ENCODE data around the gene SEPTIN1.
A peak's percentile ranks its signal among the peaks of the same experiment; 100 is the strongest.
"Not testable (repeated sequence)": the region's sequence is repeated elsewhere in the genome, so short reads cannot be mapped to it uniquely, and the experiment has no call there.

SEPTIN1 gene

GRCh38 chr16:30399435-30400186, 17.2 kb upstream of the SEPTIN1 start:
- no peak for DNase-seq

DNA sequence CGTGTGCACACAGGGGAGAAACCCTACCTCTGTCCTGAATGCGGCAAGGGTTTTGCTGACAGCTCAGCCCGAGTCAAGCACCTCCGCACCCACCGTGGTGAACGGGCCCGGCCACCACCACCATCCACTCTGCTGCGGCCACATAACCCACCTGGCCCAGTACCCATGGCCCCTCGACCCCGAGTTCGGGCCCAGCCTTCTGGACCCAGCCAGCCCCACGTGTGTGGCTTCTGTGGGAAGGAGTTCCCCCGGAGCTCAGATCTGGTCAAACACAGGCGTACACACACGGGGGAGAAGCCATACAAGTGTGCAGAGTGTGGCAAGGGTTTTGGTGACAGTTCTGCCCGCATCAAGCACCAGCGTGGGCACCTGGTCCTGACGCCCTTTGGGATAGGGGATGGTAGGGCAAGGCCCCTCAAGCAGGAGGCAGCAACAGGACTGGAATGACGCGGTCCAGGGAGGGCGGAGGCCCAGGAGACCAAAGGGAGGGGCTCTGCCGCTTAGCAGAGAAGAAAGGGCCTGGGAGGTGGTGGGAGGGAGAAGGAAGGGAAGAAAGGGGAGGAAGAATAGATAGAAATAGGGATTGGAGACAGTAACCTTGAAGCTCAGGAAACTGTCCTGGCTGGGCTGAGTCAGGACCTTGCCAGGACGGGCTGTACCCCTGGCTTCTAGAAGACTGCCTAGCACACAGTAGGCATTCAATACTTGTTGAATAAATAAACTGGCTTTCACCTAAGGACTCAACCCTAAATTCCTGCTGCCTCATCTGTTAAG, 16.5 kb upstream of the SEPTIN1 start:
- no peak for DNase-seq

- no peak for DNase-seq
Measured at GRCh38 chr16:30397776-30398660, 15.7 kb upstream of the SEPTIN1 start.

DNA sequence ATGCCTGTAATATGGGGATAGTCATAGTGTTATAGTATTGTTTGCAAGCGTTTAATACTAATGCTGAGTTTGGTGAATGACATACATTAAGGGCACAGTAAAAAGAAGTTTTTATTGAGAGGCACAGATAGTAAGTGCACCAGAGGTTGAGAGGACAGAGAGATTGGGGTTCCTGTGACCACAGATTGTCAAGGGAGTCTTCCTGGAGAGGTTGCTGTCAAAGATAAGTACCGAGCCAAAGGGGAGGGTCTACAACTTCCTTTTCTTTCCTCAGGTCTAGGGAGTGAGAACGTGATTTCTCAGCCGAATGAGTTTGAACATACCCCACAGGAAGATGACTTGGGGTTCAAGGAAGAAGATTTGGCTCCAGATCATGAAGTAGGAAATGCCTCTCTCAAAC, 14.7 kb upstream of the SEPTIN1 start:
- no peak for DNase-seq

DNA sequence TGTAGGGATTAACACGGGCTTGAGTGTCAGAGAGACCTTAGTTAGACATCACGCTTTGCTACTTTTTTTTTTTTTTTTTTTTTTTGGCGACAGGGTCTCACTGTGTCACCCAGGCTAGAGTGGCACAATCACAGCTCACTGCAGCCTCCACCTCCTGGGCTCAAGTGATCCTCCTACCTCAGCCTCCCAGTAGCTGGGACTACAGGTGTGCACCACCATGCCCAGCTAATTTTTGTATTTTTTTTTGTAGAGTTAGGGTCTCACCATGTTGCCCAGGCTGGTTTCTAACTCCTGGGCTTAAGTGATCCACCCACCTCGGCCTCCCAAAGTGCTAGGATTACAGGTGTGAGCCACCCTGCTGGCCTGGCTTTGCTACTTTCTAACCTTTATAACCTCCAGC, 14.3 kb upstream of the SEPTIN1 start:
- not testable (repeated sequence) for DNase-seq

- no peak for DNase-seq
Measured at GRCh38 chr16:30395992-30396585, 13.7 kb upstream of the SEPTIN1 start.

GRCh38 chr16:30395155-30395991, 13.0 kb upstream of the SEPTIN1 start, which contains the start of gene ZNF48:
ZNF48 (plus strand) TSS chr16:30395420; CDS start chr16:30395795, 375 bp downstream.
- DNase-seq = peak; percentile 90

DNA sequence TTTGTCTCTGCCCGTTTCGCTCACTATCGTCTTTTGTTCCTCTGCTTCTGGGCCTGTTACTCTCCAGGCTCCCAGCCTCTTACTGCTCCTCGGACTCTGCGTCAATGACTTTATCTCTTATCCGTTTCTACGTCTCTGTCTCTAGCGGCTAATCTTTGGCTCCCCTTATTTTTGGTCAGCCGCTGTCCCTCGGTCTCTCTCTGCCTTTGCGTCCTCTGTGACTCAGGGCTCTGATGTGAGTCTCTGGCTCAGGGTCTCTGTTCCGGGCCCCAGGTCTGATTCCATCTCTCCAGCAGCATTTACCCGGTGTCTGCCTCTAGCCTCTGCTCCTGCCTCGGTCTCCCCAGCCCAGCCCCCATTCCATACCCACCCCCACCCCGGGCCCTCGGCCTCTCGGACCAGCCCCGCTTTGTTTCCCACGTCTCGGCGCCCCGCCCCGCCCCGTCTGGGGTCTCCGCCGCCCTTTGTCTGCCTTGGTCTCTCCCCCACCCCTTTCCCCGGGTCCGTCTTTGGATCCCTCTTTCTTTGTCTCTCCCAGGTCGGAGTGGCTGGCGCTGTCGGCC, 12.3 kb upstream of the SEPTIN1 start:
- DNase-seq = no peak

DNA sequence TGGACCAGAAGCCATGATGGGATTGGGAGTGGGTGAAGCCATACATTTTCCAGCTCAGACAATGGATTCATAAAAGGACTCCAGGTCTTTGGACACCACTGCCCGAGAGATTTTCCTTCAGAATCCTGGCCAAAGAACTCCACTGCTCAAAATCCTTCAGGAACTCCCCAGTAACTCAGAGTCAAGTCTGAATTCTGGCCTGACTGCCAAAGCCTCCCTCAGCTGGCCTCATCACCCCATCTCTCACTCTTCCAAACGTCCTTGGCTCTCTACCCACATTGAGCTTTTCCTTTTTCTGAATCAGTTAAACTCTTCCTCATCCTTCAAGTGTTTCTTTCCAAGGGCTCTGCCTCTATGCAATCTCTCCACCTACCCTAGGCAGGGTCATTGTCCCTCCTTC, 1.2 kb upstream of the SEPTIN1 start:
- DNase-seq = no peak

GRCh38 chr16:30381291-30382041, 895 bp downstream of the SEPTIN1 start:
- no peak for DNase-seq

DNA sequence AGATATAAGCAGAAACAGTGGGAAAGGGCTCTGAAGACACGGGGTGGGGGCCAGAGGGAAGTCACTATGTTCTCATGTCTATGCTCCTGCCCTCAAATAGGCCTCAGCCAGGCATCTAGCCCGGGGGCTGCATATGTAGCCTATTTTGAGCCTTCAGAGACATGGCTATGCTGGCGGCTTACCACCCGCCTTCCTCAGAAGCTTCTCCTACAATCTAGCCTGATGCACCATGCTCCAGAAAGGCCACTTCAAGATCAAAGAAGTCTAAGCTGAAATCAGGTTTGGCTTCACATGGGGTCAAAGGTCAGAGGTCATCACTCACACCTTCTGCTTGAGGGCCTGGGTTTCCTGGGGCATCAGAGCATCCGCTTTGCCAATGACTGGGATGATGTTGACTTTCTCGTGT, 1.6 kb downstream of the SEPTIN1 start:
- DNase-seq = no peak

DNA sequence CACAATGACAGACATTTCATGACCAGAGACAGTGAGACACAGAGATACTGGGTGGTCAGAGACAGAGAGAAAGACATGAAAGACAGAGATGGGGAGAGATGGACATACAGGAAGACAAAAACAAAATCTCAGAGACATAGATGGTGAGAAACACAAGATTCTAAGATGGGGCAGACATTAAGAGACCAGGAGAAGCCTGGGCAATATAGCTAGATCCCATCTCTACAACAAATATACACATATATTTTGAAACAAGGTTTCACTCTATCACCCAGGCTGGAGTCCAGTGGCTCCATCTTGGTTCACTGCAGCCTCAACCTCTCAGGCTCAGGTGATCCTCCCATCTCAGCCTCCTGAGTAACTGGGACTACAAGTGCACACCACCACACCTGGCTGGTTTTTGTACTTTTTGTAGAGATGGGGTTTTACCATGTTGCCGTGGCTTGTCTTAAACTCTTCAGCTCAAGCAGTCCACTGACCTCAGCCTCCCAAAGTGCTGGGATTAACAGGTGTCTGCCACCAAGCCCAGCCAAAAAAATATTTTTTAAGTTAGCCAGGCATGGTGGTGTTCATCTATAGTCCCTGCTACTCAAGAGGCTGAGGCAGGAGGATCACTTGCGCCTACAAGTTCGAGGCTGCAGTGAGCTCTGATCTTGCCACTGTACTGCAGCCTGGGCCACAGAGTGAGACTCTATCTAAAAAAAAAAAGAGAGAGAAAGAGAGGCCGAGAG, 2.1 kb downstream of the SEPTIN1 start:
- DNase-seq = no peak

GRCh38 chr16:30379158-30379783, 3.1 kb downstream of the SEPTIN1 start:
- DNase-seq = no peak

DNA sequence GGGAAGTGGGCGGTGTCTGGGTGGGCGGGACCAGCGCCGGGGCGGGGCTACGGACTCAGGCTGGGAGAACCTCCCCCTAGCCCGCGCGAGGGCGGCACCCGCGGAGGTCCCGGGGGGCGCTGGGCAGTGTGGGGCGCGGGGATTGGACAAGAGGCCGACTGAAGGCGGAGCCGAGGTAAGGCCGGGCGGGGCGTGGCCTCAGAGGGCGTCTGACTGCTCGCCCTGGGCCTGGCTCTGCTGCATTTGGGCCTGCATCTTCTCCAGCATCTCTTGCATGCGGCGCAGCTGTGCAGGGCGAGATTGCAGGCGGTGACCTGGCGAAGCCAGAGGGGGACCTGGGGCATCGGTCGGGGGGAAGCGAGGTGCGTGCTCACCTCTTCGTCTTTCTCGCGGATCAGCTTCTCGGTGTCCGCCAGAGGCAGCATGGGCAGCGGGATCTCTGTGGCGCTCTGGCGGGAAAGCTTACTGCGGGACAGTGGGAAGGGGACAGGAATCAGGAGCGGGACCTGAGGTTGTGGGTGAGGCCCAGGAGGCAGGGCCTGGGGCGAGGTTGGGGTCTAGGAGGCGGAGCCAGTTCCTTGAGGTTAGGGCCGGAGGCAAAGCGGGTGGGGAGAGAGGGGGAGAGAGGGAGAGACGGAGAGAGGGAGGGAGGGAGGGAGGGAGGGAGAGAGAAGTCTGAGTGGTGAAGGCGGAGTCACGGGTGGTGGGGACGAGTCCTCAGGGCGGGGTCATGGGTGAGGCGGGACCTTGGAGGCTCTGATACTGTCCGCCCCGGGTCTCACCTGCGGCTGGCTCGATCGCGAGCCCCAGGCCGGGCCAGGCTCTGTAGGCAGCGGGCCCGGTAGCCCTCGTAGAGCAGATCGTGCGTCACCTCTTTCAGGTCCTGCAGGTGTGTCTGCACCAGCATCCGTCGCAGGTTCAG, 3.9 kb downstream of the SEPTIN1 start:
- DNase-seq = peak; percentile 96

DNA sequence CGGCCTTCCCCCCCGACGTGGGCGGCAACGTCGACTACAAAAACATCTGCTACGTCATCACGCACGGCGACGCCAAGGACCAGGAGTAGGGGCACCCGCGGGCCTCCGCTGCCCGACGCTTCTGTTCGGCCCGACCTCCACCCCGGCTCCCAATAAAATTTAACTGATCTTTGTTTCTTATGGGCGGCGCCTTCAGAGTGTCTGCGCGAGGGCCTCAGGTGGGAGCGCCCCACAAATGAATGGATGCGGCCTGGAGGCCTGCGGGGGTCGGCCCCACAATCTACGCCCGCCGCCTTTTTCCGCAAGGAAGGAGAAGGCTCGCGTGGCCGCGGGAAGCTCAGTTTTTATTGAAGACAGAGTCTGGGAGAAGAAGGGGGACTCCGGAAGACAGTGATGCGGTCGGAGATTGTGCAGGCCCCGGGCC, 4.5 kb downstream of the SEPTIN1 start:
- DNase-seq = peak; percentile 77

DNA sequence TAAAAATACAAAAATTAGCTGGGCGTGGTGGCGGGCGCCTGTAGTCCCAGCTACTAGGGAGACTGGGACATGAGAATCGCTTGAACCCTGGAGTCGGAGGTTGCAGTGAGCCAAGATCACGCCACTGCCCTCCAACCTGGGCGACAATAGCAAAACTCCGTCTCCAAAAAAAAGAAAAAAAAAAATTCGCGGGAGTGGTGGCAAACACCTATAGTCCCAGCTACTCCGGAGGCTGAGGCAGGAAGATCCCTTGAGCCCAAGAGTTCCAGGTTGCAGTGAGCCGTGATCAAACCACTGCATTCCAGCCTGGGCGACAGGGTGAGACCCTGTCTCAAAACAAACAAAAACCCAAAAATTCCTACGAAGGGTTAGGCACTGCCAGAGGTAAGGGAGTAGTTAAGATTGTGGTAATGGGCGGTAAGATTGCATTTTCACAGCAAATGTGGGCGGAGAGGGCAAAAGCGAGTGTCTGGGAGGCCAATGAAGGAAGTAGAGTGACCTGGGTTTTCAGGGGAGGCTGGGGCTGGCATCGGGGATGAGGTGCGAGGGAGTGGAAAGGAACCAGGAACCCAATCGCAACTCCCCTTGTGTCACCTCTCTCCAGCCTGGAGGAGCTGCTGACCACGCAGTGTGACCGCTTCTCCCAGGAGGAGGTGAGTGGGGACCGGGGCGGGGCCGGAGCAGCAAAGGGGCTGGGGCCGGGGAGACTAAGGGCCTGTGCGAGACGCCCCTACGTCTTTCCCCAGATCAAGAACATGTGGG, 5.1 kb downstream of the SEPTIN1 start:
- no peak for DNase-seq

DNA sequence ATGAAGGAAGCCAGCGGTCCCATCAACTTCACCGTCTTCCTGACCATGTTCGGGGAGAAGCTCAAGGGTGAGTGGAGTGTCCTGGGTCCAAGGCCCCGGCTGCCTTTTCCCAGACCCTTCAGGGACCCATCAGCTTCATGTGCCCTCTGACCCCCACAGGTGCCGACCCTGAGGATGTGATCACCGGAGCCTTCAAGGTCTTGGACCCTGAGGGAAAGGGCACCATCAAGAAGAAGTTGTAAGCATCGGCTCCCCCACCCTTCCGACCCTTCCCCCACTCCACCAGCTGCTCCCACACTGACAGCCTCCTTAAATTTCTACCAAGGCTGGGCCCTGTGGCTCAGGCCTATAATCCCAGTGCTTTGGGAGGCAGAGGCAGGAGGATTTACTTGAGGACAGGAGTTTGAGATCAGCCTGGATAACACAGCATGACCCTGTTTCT, 5.9 kb downstream of the SEPTIN1 start:
- no peak for DNase-seq

All from NCI-H1105 (cell line).